ENCODE measurements around the gene KRT13.
A peak's percentile ranks its signal among the peaks of the same experiment; 100 is the strongest.

Gene KRT13

GRCh38 chr17:41529491-41529915 is 24.1 kb upstream of the KRT13 start:
- TF ChIP-seq, protein P1, sequence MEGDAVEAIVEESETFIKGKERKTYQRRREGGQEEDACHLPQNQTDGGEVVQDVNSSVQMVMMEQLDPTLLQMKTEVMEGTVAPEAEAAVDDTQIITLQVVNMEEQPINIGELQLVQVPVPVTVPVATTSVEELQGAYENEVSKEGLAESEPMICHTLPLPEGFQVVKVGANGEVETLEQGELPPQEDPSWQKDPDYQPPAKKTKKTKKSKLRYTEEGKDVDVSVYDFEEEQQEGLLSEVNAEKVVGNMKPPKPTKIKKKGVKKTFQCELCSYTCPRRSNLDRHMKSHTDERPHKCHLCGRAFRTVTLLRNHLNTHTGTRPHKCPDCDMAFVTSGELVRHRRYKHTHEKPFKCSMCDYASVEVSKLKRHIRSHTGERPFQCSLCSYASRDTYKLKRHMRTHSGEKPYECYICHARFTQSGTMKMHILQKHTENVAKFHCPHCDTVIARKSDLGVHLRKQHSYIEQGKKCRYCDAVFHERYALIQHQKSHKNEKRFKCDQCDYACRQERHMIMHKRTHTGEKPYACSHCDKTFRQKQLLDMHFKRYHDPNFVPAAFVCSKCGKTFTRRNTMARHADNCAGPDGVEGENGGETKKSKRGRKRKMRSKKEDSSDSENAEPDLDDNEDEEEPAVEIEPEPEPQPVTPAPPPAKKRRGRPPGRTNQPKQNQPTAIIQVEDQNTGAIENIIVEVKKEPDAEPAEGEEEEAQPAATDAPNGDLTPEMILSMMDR (conservative IDR thresholded peaks at IDR 0.05): no peak
- H3K27ac ChIP-seq: no peak overlapping the region

- TF ChIP-seq, protein P1 (conservative IDR thresholded peaks at IDR 0.05): no peak
- H3K27ac ChIP-seq: peak overlapping the region; percentile 83; the same call in 1 of the 2 replicates
These were observed 23.5 kb upstream of the KRT13 start for GRCh38 chr17:41528959-41529353.

GRCh38 chr17:41527063-41528023 is 21.9 kb upstream of the KRT13 start:
- TF ChIP-seq, protein P1 (conservative IDR thresholded peaks at IDR 0.05): peak; percentile 37; the same call in 1 of the 2 replicates
- H3K27ac ChIP-seq: peak overlapping the region; percentile 83

GRCh38 chr17:41524261-41524660 is 18.8 kb upstream of the KRT13 start:
- TF ChIP-seq, protein P1 (conservative IDR thresholded peaks at IDR 0.05): no peak
- H3K27ac ChIP-seq: no peak overlapping the region

- TF ChIP-seq, protein P1 (conservative IDR thresholded peaks at IDR 0.05): no peak
- H3K27ac ChIP-seq: no peak overlapping the region
These were observed 18.4 kb upstream of the KRT13 start for GRCh38 chr17:41523787-41524186.

GRCh38 chr17:41523225-41523593 is 17.8 kb upstream of the KRT13 start:
- TF ChIP-seq, protein P1 (conservative IDR thresholded peaks at IDR 0.05): no peak
- H3K27ac ChIP-seq: no peak overlapping the region

GRCh38 chr17:41522301-41523224 is 17.2 kb upstream of the KRT13 start:
- TF ChIP-seq, protein P1 (conservative IDR thresholded peaks at IDR 0.05): no peak
- no peak overlapping the region for H3K27ac ChIP-seq
